IPS-15b (cell line): ENCODE results near the gene PCDHGA9.

Source experiments
- H3K27me3 ChIP-seq: one replicate; pipeline ENCODE4 v1.6.1; 2013; ENCODE audit warnings: low read length; ENCODE audit not compliant: control insufficient read depth, insufficient read depth
- H3K36me3 ChIP-seq: one replicate; pipeline ENCODE4 v1.6.1; 2013; ENCODE audit warnings: low read length; ENCODE audit not compliant: control insufficient read depth, insufficient read depth
- H3K4me1 ChIP-seq: one replicate; pipeline ENCODE4 v1.6.1; 2013; ENCODE audit warnings: mild to moderate bottlenecking, low read length; ENCODE audit not compliant: control insufficient read depth, insufficient read depth
- H3K4me3 ChIP-seq: one replicate; pipeline ENCODE4 v1.5.1; 2013; ENCODE audit warnings: low read depth, low read length
- H3K9ac ChIP-seq: one replicate; pipeline ENCODE4 v1.6.1; 2013; ENCODE audit warnings: low read depth, mild to moderate bottlenecking, low read length
- H3K9me3 ChIP-seq: one replicate; pipeline ENCODE4 v1.6.1; 2013; ENCODE audit warnings: mild to moderate bottlenecking, low read length; ENCODE audit not compliant: control insufficient read depth, insufficient read depth

Gene PCDHGA9

GRCh38 chr5:141402553-141403243, at the start of gene PCDHGA9:
Gene PCDHGA9 (plus strand): TSS chr5:141402778. CDS start chr5:141402953, 175 bp downstream.
- H3K36me3 ChIP-seq = no peaks in the 10 kb centered on the region
- peaks cover 4% of the 10 kb centered on the region for H3K9me3 ChIP-seq
- no peak within 1 kb of the TSS for H3K9ac ChIP-seq
- no peak within 1 kb of the TSS for H3K4me3 ChIP-seq
- H3K4me1 ChIP-seq = no peaks in the 10 kb centered on the region
- no peaks in the 10 kb centered on the region for H3K27me3 ChIP-seq

GRCh38 chr5:141354900-141355469, 47.6 kb upstream of the PCDHGA9 start, which contains the start of gene PCDHGA4:
Gene PCDHGA4 (plus strand): TSS chr5:141355021. CDS start chr5:141355108, 87 bp downstream.
- Histone ChIP-seq H3K4me1 (no peaks in the 10 kb centered on the region), H3K27me3 (no peaks in the 10 kb centered on the region), H3K9ac (no peak within 1 kb of the TSS), H3K36me3 (no peaks in the 10 kb centered on the region), H3K4me3 (no peak within 1 kb of the TSS), H3K9me3 (peaks cover 3% of the 10 kb centered on the region)

- Histone ChIP-seq H3K4me3 (no peak overlapping the region), H3K4me1 (no peaks in the 10 kb centered on the region), H3K9ac (no peak overlapping the region), H3K9me3 (peaks cover 3% of the 10 kb centered on the region), H3K36me3 (no peaks in the 10 kb centered on the region), H3K27me3 (no peaks in the 10 kb centered on the region)
Measured at GRCh38 chr5:141355641-141356040, 46.9 kb upstream of the PCDHGA9 start.

GRCh38 chr5:141356133-141356532, 46.4 kb upstream of the PCDHGA9 start:
- Histone ChIP-seq H3K9me3 (peaks cover 3% of the 10 kb centered on the region), H3K27me3 (no peaks in the 10 kb centered on the region), H3K36me3 (no peaks in the 10 kb centered on the region), H3K4me3 (no peak overlapping the region), H3K4me1 (no peaks in the 10 kb centered on the region), H3K9ac (no peak overlapping the region)

GRCh38 chr5:141356950-141357349, 45.6 kb upstream of the PCDHGA9 start:
- Histone ChIP-seq H3K4me1 (no peaks in the 10 kb centered on the region), H3K9ac (no peak overlapping the region), H3K9me3 (peaks cover 3% of the 10 kb centered on the region), H3K4me3 (no peak overlapping the region), H3K27me3 (no peaks in the 10 kb centered on the region), H3K36me3 (no peaks in the 10 kb centered on the region)

GRCh38 chr5:141359790-141360426, 42.7 kb upstream of the PCDHGA9 start, which contains the start of gene PCDHGB2:
Gene PCDHGB2 (plus strand): TSS chr5:141359994. CDS start chr5:141360136, 142 bp downstream.
- H3K9ac ChIP-seq = no peak within 1 kb of the TSS
- H3K36me3 ChIP-seq = no peaks in the 10 kb centered on the region
- H3K4me3 ChIP-seq = peak within 1 kb of the TSS; percentile 37
- H3K27me3 ChIP-seq = no peaks in the 10 kb centered on the region
- H3K9me3 ChIP-seq = peaks cover 7% of the 10 kb centered on the region
- no peaks in the 10 kb centered on the region for H3K4me1 ChIP-seq

GRCh38 chr5:141360685-141361084, 41.9 kb upstream of the PCDHGA9 start:
- Histone ChIP-seq H3K4me1 (no peaks in the 10 kb centered on the region), H3K4me3 (no peak overlapping the region), H3K36me3 (no peaks in the 10 kb centered on the region), H3K9me3 (peaks cover 8% of the 10 kb centered on the region), H3K9ac (no peak overlapping the region), H3K27me3 (no peaks in the 10 kb centered on the region)

- H3K4me1 ChIP-seq = no peaks in the 10 kb centered on the region
- no peak overlapping the region for H3K9ac ChIP-seq
- peaks cover 10% of the 10 kb centered on the region for H3K9me3 ChIP-seq
- no peaks in the 10 kb centered on the region for H3K36me3 ChIP-seq
- H3K4me3 ChIP-seq = no peak overlapping the region
- H3K27me3 ChIP-seq = no peaks in the 10 kb centered on the region
Measured at GRCh38 chr5:141362719-141363118, 39.9 kb upstream of the PCDHGA9 start.

- H3K36me3 ChIP-seq = no peaks in the 10 kb centered on the region
- no peak within 1 kb of the TSS for H3K9ac ChIP-seq
- peaks cover 10% of the 10 kb centered on the region for H3K9me3 ChIP-seq
- no peak within 1 kb of the TSS for H3K4me3 ChIP-seq
- no peaks in the 10 kb centered on the region for H3K27me3 ChIP-seq
- no peaks in the 10 kb centered on the region for H3K4me1 ChIP-seq
Measured at GRCh38 chr5:141363952-141364660, 38.5 kb upstream of the PCDHGA9 start, which contains the start of gene PCDHGA5. Gene PCDHGA5 (plus strand): TSS chr5:141364162. CDS start chr5:141364331, 169 bp downstream.

- Histone ChIP-seq H3K4me3 (no peak overlapping the region), H3K27me3 (no peaks in the 10 kb centered on the region), H3K9ac (no peak overlapping the region), H3K4me1 (no peaks in the 10 kb centered on the region), H3K9me3 (peaks cover 10% of the 10 kb centered on the region), H3K36me3 (no peaks in the 10 kb centered on the region)
Measured at GRCh38 chr5:141366016-141366896, 36.3 kb upstream of the PCDHGA9 start.
